ENCODE measurements around the gene FGF3.

GRCh38 chr11:69803604-69804218 is 15.5 kb downstream of the FGF3 start:
- TF ChIP-seq CTCF (IDR thresholded peaks at IDR 0.05) (no peak), POLR2A (IDR thresholded peaks at IDR 0.05) (no peak)
